HCT116 (cell line): ENCODE data around the gene XKR7. TPM values are rescaled to one million over a fixed set of nuclear protein-coding genes. Genes with fewer than 3 reads are reported as not detected.

ENCODE experiments used
- ATAC-seq: fragments of 200-7000 bp; cut with Tn5 transposase; 2 replicates; pipeline ENCODE4 v1.9.1; 2020; ENCODE audit warnings: mild to moderate bottlenecking, moderate library complexity
- BruUV-seq: library from RNA; stranded (reverse); fragments of 400-500 nt; replicated peaks from 2 replicates; lab custom pipeline; 2021; lab: Mats Ljungman, UMichigan
- CTCF ChIA-PET: fragments of 300-600 bp; sonication (Branson Sonifier 250); formaldehyde crosslinking; loops from one replicate; lab custom pipeline; 2021; ENCODE audit warnings: antibody characterized with exemption; lab: Charles Lee
- POLR2A ChIA-PET: fragments of 300-600, 350-600 bp; sonication (Branson Sonifier 250); formaldehyde crosslinking; loops from one replicate; lab custom pipeline; 2021; ENCODE audit warnings: antibody characterized with exemption; lab: Charles Lee
- RAD21 ChIA-PET, 2 experiments: fragments of 300-600 bp; sonication (Branson Sonifier 250); formaldehyde crosslinking; loops; one replicate each; lab custom pipeline; 2023; ENCODE audit warnings: low total read pairs in 2 of 2; ENCODE audit not compliant: uncharacterized antibody in 2 of 2, unreplicated experiment in 2 of 2, low non-redundant PET in 1 of 2; lab: Charles Lee
- DNase-seq: peaks from one replicate; pipeline ENCODE4 v3.0.0-alpha.2; 2010; ENCODE audit warnings: low read depth, low spot score
- H2AFZ ChIP-seq: fragments of 200-600 bp; shearing (Covaris generic), sonication (generic); 2 replicates; pipeline ENCODE4 v1.6.1; 2017; ENCODE audit warnings: low read depth, mixed run types, mixed read lengths, antibody characterized with exemption, low read length; ENCODE audit not compliant: poor library complexity, severe bottlenecking
- H3K27ac ChIP-seq: 2 replicates; pipeline ENCODE4 v1.5.1; 2012; ENCODE audit warnings: low read depth, low read length
- H3K27me3 ChIP-seq: fragments of 200-600 bp; sonication (generic); 2 replicates; pipeline ENCODE4 v1.6.1; 2016; ENCODE audit warnings: mixed run types, low read length, mixed read lengths; ENCODE audit not compliant: insufficient read depth
- H3K36me3 ChIP-seq, 2 experiments: fragments of 200-500 bp in 1 of 2; fragments of 200-600 bp in 1 of 2; sonication (Bioruptor generic) in 1 of 2; sonication (generic) in 1 of 2; 2 replicates each; pipeline versions ENCODE4 v1.5.1 to v1.6.1; 2014 to 2016; ENCODE audit warnings: low read length in 2 of 2, inconsistent platforms in 1 of 2, mixed read lengths in 1 of 2, mixed run types in 1 of 2; ENCODE audit not compliant: insufficient read depth in 2 of 2, control insufficient read depth in 1 of 2
- H3K4me1 ChIP-seq, 2 experiments: fragments of 200-600 bp in 1 of 2; sonication (generic) in 1 of 2; 2 replicates each; pipeline versions ENCODE4 v1.5.1 to v1.6.1; 2012 to 2017; ENCODE audit warnings: low read length in 2 of 2, inconsistent platforms in 1 of 2, mild to moderate bottlenecking in 1 of 2, mixed read lengths in 1 of 2, mixed run types in 1 of 2, moderate library complexity in 1 of 2; ENCODE audit not compliant: insufficient read depth in 2 of 2, control insufficient read depth in 1 of 2
- H3K4me2 ChIP-seq: fragments of 200-600 bp; sonication (generic); 2 replicates; pipeline ENCODE4 v1.6.1; 2017; ENCODE audit warnings: mixed run types, low read length, mixed read lengths
- H3K4me3 ChIP-seq, 2 experiments: fragments of 200-600 bp in 1 of 2; sonication (generic) in 1 of 2; replicated peaks in 1 of 2; 2 replicates each; pipeline ENCODE4 v1.5.1; 2011 to 2016; ENCODE audit warnings: low read length in 2 of 2, control low read depth in 1 of 2, low read depth in 1 of 2, mild to moderate bottlenecking in 1 of 2, mixed read lengths in 1 of 2, mixed run types in 1 of 2
- H3K79me2 ChIP-seq: fragments of 200-600 bp; sonication (generic); 2 replicates; pipeline ENCODE4 v1.6.1; 2017; ENCODE audit warnings: mild to moderate bottlenecking, mixed run types, low read length, moderate library complexity, mixed read lengths; ENCODE audit not compliant: insufficient read depth
- H3K9ac ChIP-seq: fragments of 200-600 bp; sonication (generic); 2 replicates; pipeline ENCODE4 v1.6.1; 2016; ENCODE audit warnings: low read length, mixed read lengths
- H3K9me2 ChIP-seq: fragments of 200-600 bp; sonication (generic), shearing (Covaris generic); 2 replicates; pipeline ENCODE4 v1.6.1; 2017; ENCODE audit warnings: mixed run types, mild to moderate bottlenecking, moderate library complexity; ENCODE audit not compliant: insufficient read depth
- H3K9me3 ChIP-seq, 2 experiments: fragments of 200-500 bp in 1 of 2; fragments of 200-600 bp in 1 of 2; sonication (Bioruptor generic) in 1 of 2; sonication (generic) in 1 of 2; 2 replicates each; pipeline ENCODE4 v1.6.1; 2014 to 2017; ENCODE audit warnings: low read length in 2 of 2, mixed read lengths in 2 of 2, inconsistent platforms in 1 of 2, low read depth in 1 of 2, mild to moderate bottlenecking in 1 of 2, mixed run types in 1 of 2, moderate library complexity in 1 of 2; ENCODE audit not compliant: control insufficient read depth in 1 of 2, insufficient read depth in 1 of 2
- H4K20me1 ChIP-seq: fragments of 200-600 bp; sonication (generic), shearing (Covaris generic); 2 replicates; pipeline ENCODE4 v1.6.1; 2017; ENCODE audit warnings: mixed run types, mild to moderate bottlenecking, moderate library complexity; ENCODE audit not compliant: insufficient read depth
- CTCF ChIP-seq, 3 experiments: fragments of 200-600 bp in 1 of 3; sonication (generic) in 1 of 3; IDR thresholded peaks in 2 of 3; conservative IDR thresholded peaks in 1 of 3; 2 replicates each; pipeline ENCODE4 v1.5.1; 2012 to 2017; ENCODE audit warnings: low read depth in 2 of 3, low read length in 2 of 3, antibody characterized with exemption in 1 of 3, borderline replicate concordance in 1 of 3, control low read depth in 1 of 3, mild to moderate bottlenecking in 1 of 3, mixed read lengths in 1 of 3, mixed run types in 1 of 3, moderate library complexity in 1 of 3; ENCODE audit not compliant: insufficient read depth in 1 of 3
- EZH2 ChIP-seq: fragments of 200-600 bp; sonication (generic); IDR thresholded peaks from 2 replicates; pipeline ENCODE4 v1.6.1; 2017; ENCODE audit warnings: antibody characterized with exemption, mixed run types
- RAD21 ChIP-seq: IDR thresholded peaks from 2 replicates; pipeline ENCODE4 v1.6.1; 2012; ENCODE audit warnings: low read depth, mild to moderate bottlenecking
- SRF ChIP-seq: IDR thresholded peaks from 2 replicates; pipeline ENCODE4 v1.6.1; 2012; ENCODE audit warnings: low read depth
- TCF7L2 ChIP-seq: IDR thresholded peaks from 2 replicates; pipeline ENCODE4 v1.7.0; 2011; ENCODE audit warnings: borderline replicate concordance, inconsistent platforms; ENCODE audit not compliant: insufficient read depth, insufficient read length; ENCODE audit errors: extremely low read depth
- YY1 ChIP-seq: IDR thresholded peaks from 2 replicates; pipeline ENCODE4 v1.6.1; 2011; ENCODE audit warnings: low read length, low read depth, moderate library complexity, mild to moderate bottlenecking; ENCODE audit not compliant: insufficient replicate concordance; ENCODE audit errors: extremely low read depth
- ZBTB33 ChIP-seq: IDR thresholded peaks from 2 replicates; pipeline ENCODE4 v1.6.1; 2011; ENCODE audit warnings: mild to moderate bottlenecking, low read length, moderate library complexity; ENCODE audit not compliant: insufficient replicate concordance; ENCODE audit errors: extremely low read depth
- ZNF274 ChIP-seq: fragments of 200-500 bp; sonication (Bioruptor generic); IDR thresholded peaks from 2 replicates; pipeline ENCODE4 v1.6.1; 2014; ENCODE audit warnings: mild to moderate bottlenecking, low read depth, low read length, inconsistent platforms
- intact Hi-C: fragments of 100-400 bp; cut with micrococcal nuclease; formaldehyde crosslinking; loops from 2 replicates; pipeline ENCODE4 v1.10.0; 2022
- total RNA-seq: library from RNA; stranded (reverse); gene quantifications from one replicate; pipeline ENCODE4 v1.2.1, GENCODE V29; 2021; ENCODE audit not compliant: unreplicated experiment

XKR7 gene
- total RNA-seq, 1 experiment from 2014 or later, result not detected

- DNase-seq (no peak), ATAC-seq (no peak)
- ChIA-PET CTCF (no interaction called here), RAD21 (no interaction called here), POLR2A (no interaction called here)
- no peak overlapping the region for H3K4me3 ChIP-seq
- H3K9me3 ChIP-seq, result no peaks in the 10 kb centered on the region
- H3K4me2 ChIP-seq, result no peak overlapping the region
- H3K36me3 ChIP-seq, result no peaks in the 10 kb centered on the region
- no peak for TF ChIP-seq EZH2
- TF ChIP-seq CTCF (IDR thresholded peaks at IDR 0.05 in 2 of 3, conservative IDR thresholded peaks at IDR 0.05 in 1 of 3; ENCODE audit: borderline replicate concordance in 1 of 3, insufficient read depth in 1 of 3, low read depth in 2 of 3, low read length in 2 of 3), result no peak
- no peak for TF ChIP-seq SRF
- TF ChIP-seq TCF7L2, result no peak
- no peak for TF ChIP-seq YY1
- no peak for TF ChIP-seq ZNF274
- TF ChIP-seq RAD21, result no peak
- no peak for TF ChIP-seq ZBTB33
- no peak overlapping the region for H2AFZ ChIP-seq
- no peaks in the 10 kb centered on the region for H3K9me2 ChIP-seq
- no peak overlapping the region for H3K27ac ChIP-seq
- H3K27me3 ChIP-seq, result 0 out of 2 replicates have a peak, but pooled peaks cover 8% of the 10 kb centered on the region
- no peak overlapping the region for H3K9ac ChIP-seq
- no TSS peak for BruUV-seq
- H4K20me1 ChIP-seq, result no peaks in the 10 kb centered on the region
- intact Hi-C loops, result no loop called here
- no peaks in the 10 kb centered on the region for H3K79me2 ChIP-seq
- H3K4me1 ChIP-seq, result no peaks in the 10 kb centered on the region
Observed at GRCh38 chr20:31977080-31977479, 9.1 kb downstream of the XKR7 start.
